GM12878 (cell line): ENCODE results near the gene SLC5A10. TPM values are rescaled to one million over a fixed set of nuclear protein-coding genes. Genes with fewer than 3 reads are reported as not detected.

Experiments used
- ATAC-seq: fragments of 200-7000 bp; cut with Tn5 transposase; 3 replicates; pipeline ENCODE4 v1.9.1; 2020; ENCODE audit warnings: mild to moderate bottlenecking, moderate library complexity
- BruUV-seq: library from RNA; stranded (reverse); fragments of 400-500 nt; replicated peaks from 2 replicates; lab custom pipeline; 2021; lab: Mats Ljungman, UMichigan
- CTCF ChIA-PET: fragments of 300-600 bp; sonication (Branson Sonifier 250); formaldehyde crosslinking; extraction: SDS; loops from one replicate; lab custom pipeline; 2021; ENCODE audit warnings: inconsistent platforms; lab: Yijun Ruan, JAX
- POLR2A ChIA-PET: fragments of 350-600 bp; formaldehyde crosslinking; extraction: SDS; loops from one replicate; lab custom pipeline; 2021; ENCODE audit warnings: inconsistent platforms; lab: Charles Lee
- RAD21 ChIA-PET: fragments of 300-600 bp; sonication (Branson Sonifier 250); formaldehyde crosslinking; loops from one replicate; lab custom pipeline; 2023; ENCODE audit warnings: antibody characterized with exemption; ENCODE audit not compliant: unreplicated experiment; lab: Charles Lee
- SMC1A ChIA-PET: fragments of 300-600 bp; sonication (Branson Sonifier 250); formaldehyde crosslinking; loops from one replicate; lab custom pipeline; 2023; ENCODE audit not compliant: unreplicated experiment, uncharacterized antibody; lab: Charles Lee
- DNase-seq: peaks from one replicate; pipeline ENCODE4 v3.0.0-alpha.2; 2011; ENCODE audit warnings: low read depth, low spot score
- FAIRE-seq: peaks from 3 replicates; lab custom pipeline; 2011; peaks lifted over from hg19 to GRCh38; lab: Jason Lieb, UNC
- H2AFZ ChIP-seq: 2 replicates; pipeline ENCODE4 v1.6.0; 2011; ENCODE audit warnings: low read depth, low read length, control low read depth; ENCODE audit not compliant: control insufficient read depth
- H3K27ac ChIP-seq: 2 replicates; pipeline ENCODE4 v1.5.1; 2011; ENCODE audit warnings: control low read depth; ENCODE audit not compliant: control insufficient read depth, insufficient read depth
- H3K27me3 ChIP-seq, 2 experiments: replicated peaks in 1 of 2; 2 replicates each; pipeline versions ENCODE4 v1.6.0 to v1.6.1; 2011; ENCODE audit warnings: low read length in 1 of 2; ENCODE audit not compliant: control insufficient read depth in 2 of 2, insufficient read depth in 2 of 2
- H3K36me3 ChIP-seq, 2 experiments: 2 replicates each; pipeline ENCODE4 v1.5.1; 2011; ENCODE audit warnings: low read length in 1 of 2; ENCODE audit not compliant: control insufficient read depth in 2 of 2, insufficient read depth in 2 of 2
- H3K4me1 ChIP-seq: 2 replicates; pipeline ENCODE4 v1.6.1; 2011; ENCODE audit warnings: mild to moderate bottlenecking, low read length, moderate library complexity, mixed read lengths; ENCODE audit not compliant: control insufficient read depth, insufficient read depth
- H3K4me2 ChIP-seq: 2 replicates; pipeline ENCODE4 v1.6.0; 2011; ENCODE audit warnings: control low read depth; ENCODE audit not compliant: control insufficient read depth, insufficient read depth
- H3K4me3 ChIP-seq: fragments of 200-600 bp; sonication (generic); 2 replicates; pipeline ENCODE4 v1.5.1; 2016
- H3K79me2 ChIP-seq: 2 replicates; pipeline ENCODE4 v1.6.0; 2011; ENCODE audit warnings: low read length; ENCODE audit not compliant: control insufficient read depth, insufficient read depth
- H3K9ac ChIP-seq: 2 replicates; pipeline ENCODE4 v1.8.0; 2011; ENCODE audit warnings: low read length, control low read depth, mixed read lengths; ENCODE audit not compliant: control insufficient read depth, insufficient read depth
- H3K9me3 ChIP-seq: replicated peaks from 3 replicates; pipeline ENCODE4 v1.5.1; 2011; ENCODE audit warnings: mild to moderate bottlenecking, low read length; ENCODE audit not compliant: control insufficient read depth, insufficient read depth
- H4K20me1 ChIP-seq: 2 replicates; pipeline ENCODE4 v1.6.0; 2011; ENCODE audit not compliant: control insufficient read depth, insufficient read depth
- BHLHE40 ChIP-seq, 2 experiments: fragments of 450-650 bp in 1 of 2; IDR thresholded peaks; 2 replicates each; pipeline ENCODE4 v1.6.1; 2011 to 2017; ENCODE audit warnings: low read depth in 2 of 2, borderline replicate concordance in 1 of 2, improper control_type of control experiment in 1 of 2, low read length in 1 of 2, mild to moderate bottlenecking in 1 of 2
- EGR1 ChIP-seq, 2 experiments: IDR thresholded peaks; 1 replicate in 1 of 2; 2 replicates in 1 of 2; pipeline ENCODE4 v1.6.1; 2011 to 2012; ENCODE audit warnings: low read depth in 2 of 2, low read length in 2 of 2, borderline replicate concordance in 1 of 2, mild to moderate bottlenecking in 1 of 2, moderate library complexity in 1 of 2
- GABPA ChIP-seq: IDR thresholded peaks from 2 replicates; pipeline ENCODE4 v1.6.1; 2014; ENCODE audit warnings: antibody characterized with exemption, low read depth, mild to moderate bottlenecking, inconsistent platforms
- NFYA ChIP-seq: IDR thresholded peaks from 2 replicates; pipeline ENCODE4 v1.6.1; 2011; ENCODE audit warnings: low read depth, mild to moderate bottlenecking, low read length, improper control_type of control experiment, borderline replicate concordance
- NFYB ChIP-seq: IDR thresholded peaks from 2 replicates; pipeline ENCODE4 v1.6.1; 2011; ENCODE audit warnings: low read depth, mild to moderate bottlenecking, low read length, improper control_type of control experiment, moderate library complexity; ENCODE audit not compliant: insufficient read depth
- SUZ12 ChIP-seq: fragments of 200-600 bp; sonication (generic); IDR thresholded peaks from one replicate; pipeline ENCODE4 v1.6.1; 2018; ENCODE audit warnings: antibody characterized with exemption, mild to moderate bottlenecking; ENCODE audit not compliant: unreplicated experiment
- WGBS: methylation state at CpG from one replicate; pipeline ENCODE4 v1.1.6; 2016; ENCODE audit warnings: low lambda C conversion rate; ENCODE audit not compliant: insufficient replicate concordance, insufficient coverage; ENCODE audit errors: missing lambda C conversion rate; 5-methylcytosine and 5-hydroxymethylcytosine counted together
- in situ Hi-C: fragments of 300-500 bp; cut with MboI; formaldehyde crosslinking; loops from 9 replicates; pipeline ENCODE4 v1.14.3; 2018; ENCODE audit warnings: mixed read lengths
- intact Hi-C: fragments of 100-400 bp; cut with micrococcal nuclease; formaldehyde crosslinking; loops from one replicate; pipeline ENCODE4 v1.14.2; 2022; ENCODE audit not compliant: unreplicated experiment
- polyA plus RNA-seq, 11 experiments: library from polyadenylated mRNA; depleted of rRNA in 4 of 11; unstranded in 6 of 11; stranded (reverse) in 5 of 11; fragments of >200 nt; fragmentation: Nextera tagmentation in 4 of 11; fragmentation: Illumina TruSeq in 1 of 11; extraction: Ambion mirVana in 4 of 11; extraction: Trizol in 1 of 11; gene quantifications; 1 replicate in 1 of 11; 2 replicates in 10 of 11; pipeline versions ENCODE4 v1.2.1 to v1.2.3, GENCODE V29; 2011 to 2016; ENCODE audit warnings: inconsistent platforms in 2 of 11, missing spikeins in 2 of 11, low read depth in 1 of 11
- total RNA-seq, 4 experiments: library from RNA; depleted of rRNA in 3 of 4; stranded (reverse); fragments of >200 nt in 3 of 4; fragmentation: Illumina TruSeq in 1 of 4; extraction: Trizol in 1 of 4; gene quantifications; 2 replicates each; pipeline versions ENCODE4 v1.2.1 to v1.2.3, GENCODE V29; 2013 to 2021
- TF ChIP-seq, protein P1 (sequence below): fragments of 150-350 bp; IDR thresholded peaks from 2 replicates; pipeline ENCODE4 v1.6.1; 2016; ENCODE audit warnings: low read depth, low read length
- TF ChIP-seq, protein P2 (sequence below): fragments of 450-650 bp; conservative IDR thresholded peaks from 2 replicates; pipeline ENCODE4 v1.6.1; 2017; ENCODE audit warnings: mild to moderate bottlenecking, moderate library complexity

The SLC5A10 gene
- total and polyA plus RNA-seq, 10 of the 15 experiments (the other 5 are each of a cell fraction or from before 2014, with no cell fraction given): under 0.01 to 0.18 (median 0.07) TPM; not detected in 4

DNA sequence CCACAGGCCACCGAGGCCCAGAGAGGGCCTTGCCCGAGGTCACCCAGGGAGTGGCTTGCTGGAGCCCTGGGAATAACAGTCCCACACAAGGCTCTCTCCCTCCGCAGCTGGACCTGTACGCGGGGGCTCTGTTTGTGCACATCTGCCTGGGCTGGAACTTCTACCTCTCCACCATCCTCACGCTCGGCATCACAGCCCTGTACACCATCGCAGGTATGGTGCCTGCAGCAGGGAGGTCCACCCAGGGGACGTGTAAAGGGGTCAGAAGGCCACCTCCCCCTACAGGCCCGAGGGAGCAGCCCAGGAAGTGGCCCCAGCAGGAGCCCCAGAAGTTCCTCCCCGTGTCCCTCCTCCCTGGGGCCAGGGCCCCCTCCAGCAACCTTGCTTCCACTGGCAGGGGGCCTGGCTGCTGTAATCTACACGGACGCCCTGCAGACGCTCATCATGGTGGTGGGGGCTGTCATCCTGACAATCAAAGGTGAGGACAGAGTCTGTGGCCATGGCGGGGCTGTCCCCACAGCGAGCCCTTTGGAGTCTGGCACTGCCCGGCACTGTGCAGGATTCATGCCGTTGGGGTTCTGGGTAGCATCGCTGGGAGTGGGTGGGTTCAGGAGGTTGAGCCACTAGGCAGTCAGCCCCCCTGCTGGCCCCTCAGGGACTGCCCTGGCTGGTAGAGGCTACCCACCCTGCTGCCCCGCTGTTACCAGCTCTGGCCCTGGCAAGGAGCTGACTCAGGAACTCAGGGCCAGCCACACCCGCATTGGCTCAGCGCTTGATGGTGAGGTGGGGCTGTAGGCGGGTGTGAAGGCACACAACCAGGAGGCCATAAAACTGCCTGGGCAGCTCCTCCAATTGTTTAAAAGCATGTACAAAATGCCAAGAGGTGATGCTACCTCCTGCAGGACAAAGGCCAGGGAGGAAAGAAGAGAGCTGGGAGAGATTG, 17.3 kb downstream of the SLC5A10 start:
- BruUV-seq: no TSS peak
- RAD21 ChIA-PET: no interaction called here
- intact Hi-C loops: no loop called here
- in situ Hi-C loops: no loop called here
- no peaks in the 10 kb centered on the region for H3K27me3 ChIP-seq
- WGBS: 78% methylated on average over 23 of the region's 23 CpGs
- ATAC-seq: no peak
- H2AFZ ChIP-seq: no peak overlapping the region
- H3K9ac ChIP-seq: no peak overlapping the region
- no peak for DNase-seq
- H3K4me1 ChIP-seq: no peaks in the 10 kb centered on the region; the same call in 1 of the 2 replicates
- H3K4me3 ChIP-seq: no peak overlapping the region
- H3K79me2 ChIP-seq: no peaks in the 10 kb centered on the region
- TF ChIP-seq BHLHE40 (IDR thresholded peaks at IDR 0.05; ENCODE audit: borderline replicate concordance in 1 of 2, low read depth in 2 of 2, low read length in 1 of 2) (no peak), NFYA (no peak), GABPA (no peak), NFYB (no peak), EGR1 (IDR thresholded peaks at IDR 0.05; ENCODE audit: borderline replicate concordance in 1 of 2, low read depth in 2 of 2, low read length in 2 of 2) (no peak), SUZ12 (no peak)
- TF ChIP-seq, protein P1, sequence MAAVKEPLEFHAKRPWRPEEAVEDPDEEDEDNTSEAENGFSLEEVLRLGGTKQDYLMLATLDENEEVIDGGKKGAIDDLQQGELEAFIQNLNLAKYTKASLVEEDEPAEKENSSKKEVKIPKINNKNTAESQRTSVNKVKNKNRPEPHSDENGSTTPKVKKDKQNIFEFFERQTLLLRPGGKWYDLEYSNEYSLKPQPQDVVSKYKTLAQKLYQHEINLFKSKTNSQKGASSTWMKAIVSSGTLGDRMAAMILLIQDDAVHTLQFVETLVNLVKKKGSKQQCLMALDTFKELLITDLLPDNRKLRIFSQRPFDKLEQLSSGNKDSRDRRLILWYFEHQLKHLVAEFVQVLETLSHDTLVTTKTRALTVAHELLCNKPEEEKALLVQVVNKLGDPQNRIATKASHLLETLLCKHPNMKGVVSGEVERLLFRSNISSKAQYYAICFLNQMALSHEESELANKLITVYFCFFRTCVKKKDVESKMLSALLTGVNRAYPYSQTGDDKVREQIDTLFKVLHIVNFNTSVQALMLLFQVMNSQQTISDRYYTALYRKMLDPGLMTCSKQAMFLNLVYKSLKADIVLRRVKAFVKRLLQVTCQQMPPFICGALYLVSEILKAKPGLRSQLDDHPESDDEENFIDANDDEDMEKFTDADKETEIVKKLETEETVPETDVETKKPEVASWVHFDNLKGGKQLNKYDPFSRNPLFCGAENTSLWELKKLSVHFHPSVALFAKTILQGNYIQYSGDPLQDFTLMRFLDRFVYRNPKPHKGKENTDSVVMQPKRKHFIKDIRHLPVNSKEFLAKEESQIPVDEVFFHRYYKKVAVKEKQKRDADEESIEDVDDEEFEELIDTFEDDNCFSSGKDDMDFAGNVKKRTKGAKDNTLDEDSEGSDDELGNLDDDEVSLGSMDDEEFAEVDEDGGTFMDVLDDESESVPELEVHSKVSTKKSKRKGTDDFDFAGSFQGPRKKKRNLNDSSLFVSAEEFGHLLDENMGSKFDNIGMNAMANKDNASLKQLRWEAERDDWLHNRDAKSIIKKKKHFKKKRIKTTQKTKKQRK: no peak
- TF ChIP-seq, protein P2, sequence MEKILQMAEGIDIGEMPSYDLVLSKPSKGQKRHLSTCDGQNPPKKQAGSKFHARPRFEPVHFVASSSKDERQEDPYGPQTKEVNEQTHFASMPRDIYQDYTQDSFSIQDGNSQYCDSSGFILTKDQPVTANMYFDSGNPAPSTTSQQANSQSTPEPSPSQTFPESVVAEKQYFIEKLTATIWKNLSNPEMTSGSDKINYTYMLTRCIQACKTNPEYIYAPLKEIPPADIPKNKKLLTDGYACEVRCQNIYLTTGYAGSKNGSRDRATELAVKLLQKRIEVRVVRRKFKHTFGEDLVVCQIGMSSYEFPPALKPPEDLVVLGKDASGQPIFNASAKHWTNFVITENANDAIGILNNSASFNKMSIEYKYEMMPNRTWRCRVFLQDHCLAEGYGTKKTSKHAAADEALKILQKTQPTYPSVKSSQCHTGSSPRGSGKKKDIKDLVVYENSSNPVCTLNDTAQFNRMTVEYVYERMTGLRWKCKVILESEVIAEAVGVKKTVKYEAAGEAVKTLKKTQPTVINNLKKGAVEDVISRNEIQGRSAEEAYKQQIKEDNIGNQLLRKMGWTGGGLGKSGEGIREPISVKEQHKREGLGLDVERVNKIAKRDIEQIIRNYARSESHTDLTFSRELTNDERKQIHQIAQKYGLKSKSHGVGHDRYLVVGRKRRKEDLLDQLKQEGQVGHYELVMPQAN: no peak
- no peaks in the 10 kb centered on the region for H4K20me1 ChIP-seq
- peaks cover 5 to 7% of the 10 kb centered on the region in 2 experiments; a peak in 3 of 4 replicates for H3K36me3 ChIP-seq
- SMC1A ChIA-PET: no interaction called here
- no peak overlapping the region for H3K27ac ChIP-seq
- H3K4me2 ChIP-seq: no peak overlapping the region
- POLR2A ChIA-PET: no interaction called here
- CTCF ChIA-PET: interaction anchor here (1.2 kb wide), 1 partner anchor 8 kb away, joined by 4 read pairs; no protein-coding TSS in a partner anchor
- no peak for FAIRE-seq
- H3K9me3 ChIP-seq: no peaks in the 10 kb centered on the region
